Activated naive CD8-positive, alpha-beta T cell treated with anti-CD3 and anti-CD28 coated beads, Interleukin-2, amount 10 ng/mL, durations not matched to agents 7 days and 5 days (primary cell): Measurements from ENCODE around the gene OGFR. TPM values are rescaled to one million over a fixed set of nuclear protein-coding genes. Genes with fewer than 3 reads are reported as not detected.

Source experiments
- ATAC-seq: fragments of 150-1000 bp; cut with Tn5 transposase; one replicate; pipeline ENCODE4 v1.10.0; 2021; ENCODE audit warnings: low read depth, moderate library complexity
- POLR2A ChIA-PET: fragments of 350-600 bp; sonication (Branson Sonifier 250); formaldehyde crosslinking; loops from one replicate; lab custom pipeline; 2021; ENCODE audit warnings: antibody characterized with exemption; lab: Charles Lee
- DNase-seq: peaks from one replicate; pipeline ENCODE4 v3.0.0; 2021
- H3K27ac Mint-ChIP-seq: one replicate; pipeline ENCODE4 v1.8.0; 2022; ENCODE audit warnings: mild to moderate bottlenecking, mixed read lengths
- H3K27me3 Mint-ChIP-seq: one replicate; pipeline ENCODE4 v1.8.0; 2022; ENCODE audit warnings: mild to moderate bottlenecking, moderate library complexity, mixed read lengths
- H3K36me3 Mint-ChIP-seq: one replicate; pipeline ENCODE4 v1.8.0; 2021; ENCODE audit warnings: mild to moderate bottlenecking, mixed read lengths
- H3K4me1 Mint-ChIP-seq: one replicate; pipeline ENCODE4 v1.8.0; 2021; ENCODE audit warnings: mixed read lengths
- H3K4me3 Mint-ChIP-seq: one replicate; pipeline ENCODE4 v1.8.0; 2022; ENCODE audit warnings: mild to moderate bottlenecking, moderate library complexity, mixed read lengths
- H3K9me3 Mint-ChIP-seq: one replicate; pipeline ENCODE4 v1.8.0; 2021; ENCODE audit warnings: mixed read lengths
- total RNA-seq, 2 experiments: library from RNA; stranded (reverse); gene quantifications; one replicate each; pipeline ENCODE4 v1.2.3, GENCODE V29; 2021

OGFR gene
- total RNA-seq, 2 experiments from 2014 or later = 80.8 to 81.1 TPM

DNA sequence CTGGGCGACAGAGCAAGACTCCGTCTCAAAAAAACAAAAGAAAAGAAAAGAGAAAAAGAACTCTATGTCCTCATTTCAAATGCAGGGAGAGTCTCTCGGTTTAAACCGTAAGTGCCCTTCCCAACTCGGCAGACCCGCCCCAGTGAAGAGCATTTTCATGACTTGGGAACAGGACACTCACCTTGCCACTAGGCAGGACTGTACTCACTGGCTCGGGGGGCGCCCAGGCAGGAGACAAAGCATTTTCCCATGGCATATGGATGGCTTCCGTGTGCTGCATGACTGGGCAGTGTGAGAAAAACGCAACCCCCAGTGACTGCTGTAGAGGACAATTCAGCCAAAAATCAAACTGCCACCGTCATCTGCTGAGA, 32.0 kb upstream of the OGFR start:
- Mint-ChIP-seq H3K36me3 (no peaks in the 10 kb centered on the region), H3K9me3 (no peaks in the 10 kb centered on the region), H3K4me1 (peaks cover 23% of the 10 kb centered on the region), H3K27ac (no peak overlapping the region), H3K27me3 (no peaks in the 10 kb centered on the region), H3K4me3 (no peak overlapping the region)
- ATAC-seq = no peak
- POLR2A ChIA-PET = interaction anchor here (1.1 kb wide), 1 partner anchor 24 kb away, joined by 3 read pairs; the partner anchor contains the start of gene MRGBP
- DNase-seq = no peak

DNA sequence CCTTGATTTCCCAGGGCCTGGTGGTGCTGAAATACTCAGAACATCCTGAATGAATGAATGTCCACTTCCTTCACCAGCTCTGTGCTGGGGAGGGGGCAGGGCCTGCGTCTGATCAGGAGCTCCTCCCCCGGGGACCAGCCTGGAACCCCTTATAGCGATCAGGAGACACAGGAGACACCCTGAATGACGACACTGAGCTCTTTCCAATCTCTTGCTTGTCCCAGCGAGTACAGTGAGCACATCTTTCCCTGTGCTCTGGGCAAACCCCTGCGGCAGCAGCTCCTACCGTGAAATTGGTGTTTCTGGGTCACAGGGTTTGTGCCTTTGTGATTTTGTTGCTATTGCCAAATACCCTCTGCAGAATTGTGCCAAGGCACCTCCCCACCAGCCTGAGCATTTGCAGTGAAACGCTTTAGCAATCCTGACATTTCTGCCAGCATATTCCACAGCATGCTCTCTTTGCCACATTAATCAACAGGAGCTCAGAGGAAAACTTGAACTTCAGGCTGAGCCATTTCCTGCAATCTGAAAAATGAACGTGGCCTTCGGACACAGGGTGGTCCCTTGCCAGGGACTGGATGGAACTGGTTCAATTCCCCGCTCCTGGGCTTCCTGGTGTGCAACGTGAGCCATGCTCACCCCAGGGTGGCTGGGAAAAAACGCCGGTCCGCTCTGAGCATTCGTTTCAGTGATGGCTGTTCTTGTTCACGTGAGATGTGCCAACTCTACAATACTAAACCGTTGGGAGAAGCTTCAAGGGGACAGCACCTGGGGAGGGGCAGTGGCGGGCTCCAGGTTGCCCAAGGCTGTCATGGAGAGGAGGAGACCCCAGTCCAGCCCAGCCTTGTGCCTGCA, 31.4 kb upstream of the OGFR start:
- ATAC-seq (no peak), DNase-seq (no peak)
- H3K27ac Mint-ChIP-seq = no peak overlapping the region
- POLR2A ChIA-PET = interaction anchor here (1.1 kb wide), 1 partner anchor 23 kb away, joined by 3 read pairs; the partner anchor contains the start of gene MRGBP
- no peaks in the 10 kb centered on the region for H3K9me3 Mint-ChIP-seq
- H3K36me3 Mint-ChIP-seq = no peaks in the 10 kb centered on the region
- peaks cover 23% of the 10 kb centered on the region for H3K4me1 Mint-ChIP-seq
- no peaks in the 10 kb centered on the region for H3K27me3 Mint-ChIP-seq
- H3K4me3 Mint-ChIP-seq = no peak overlapping the region

GRCh38 chr20:62773845-62774714, 30.6 kb upstream of the OGFR start:
- Mint-ChIP-seq H3K4me1 (peaks cover 25% of the 10 kb centered on the region), H3K36me3 (no peaks in the 10 kb centered on the region), H3K4me3 (no peak overlapping the region), H3K9me3 (no peaks in the 10 kb centered on the region), H3K27me3 (no peaks in the 10 kb centered on the region), H3K27ac (peak overlapping the region; percentile 74)
- DNase-seq (no peak), ATAC-seq (no peak)
- POLR2A ChIA-PET = interaction anchor here (1.1 kb wide), 1 partner anchor 22 kb away, joined by 3 read pairs; the partner anchor contains the start of gene MRGBP

DNA sequence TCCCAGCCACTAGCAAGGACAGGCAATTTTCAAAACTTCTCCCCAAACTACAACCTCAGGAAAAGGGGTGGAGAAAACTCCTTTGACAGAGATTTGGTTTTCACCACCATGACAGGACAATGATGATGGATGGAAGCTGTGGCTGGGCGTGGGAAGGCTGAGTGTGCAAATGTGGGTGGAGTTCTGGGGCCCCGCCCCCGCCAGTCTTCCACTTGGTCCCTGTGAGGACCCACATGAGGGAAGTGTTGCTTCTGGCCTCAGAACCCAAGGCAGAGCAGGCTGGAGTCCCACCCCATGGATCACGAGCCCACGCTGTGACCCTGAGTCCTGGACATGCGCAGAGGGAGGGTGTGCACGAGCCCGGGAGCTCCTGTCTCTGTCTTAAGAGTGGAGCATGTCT, 29.9 kb upstream of the OGFR start:
- no peaks in the 10 kb centered on the region for H3K9me3 Mint-ChIP-seq
- no peak overlapping the region for H3K4me3 Mint-ChIP-seq
- H3K27me3 Mint-ChIP-seq = no peaks in the 10 kb centered on the region
- H3K27ac Mint-ChIP-seq = peak overlapping the region; percentile 96
- POLR2A ChIA-PET = no interaction called here
- no peaks in the 10 kb centered on the region for H3K36me3 Mint-ChIP-seq
- H3K4me1 Mint-ChIP-seq = peaks cover 25% of the 10 kb centered on the region
- DNase-seq = no peak
- ATAC-seq = no peak

DNA sequence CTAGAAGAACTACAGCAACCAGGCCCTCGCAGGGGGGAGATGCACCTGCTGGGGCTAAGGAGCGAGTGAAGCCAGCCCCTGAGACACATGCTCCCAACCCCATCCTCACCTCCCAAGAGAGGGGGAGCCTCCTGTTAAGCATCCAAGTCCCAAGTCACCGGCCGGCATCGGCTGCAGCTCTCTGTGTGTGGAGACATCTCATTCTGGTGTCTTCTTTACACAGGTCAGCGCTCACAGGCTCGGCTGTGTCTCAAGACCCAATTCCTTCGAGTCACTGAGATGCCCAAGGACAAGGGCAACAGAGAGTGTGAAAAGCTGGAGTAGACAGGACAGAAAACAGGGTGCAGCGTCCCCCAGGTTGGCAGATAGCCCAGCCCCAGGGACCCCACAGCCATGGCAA, 29.4 kb upstream of the OGFR start:
- H3K4me1 Mint-ChIP-seq = peaks cover 25% of the 10 kb centered on the region
- H3K36me3 Mint-ChIP-seq = no peaks in the 10 kb centered on the region
- ATAC-seq (no peak), DNase-seq (no peak)
- peak overlapping the region; percentile 96 for H3K27ac Mint-ChIP-seq
- H3K27me3 Mint-ChIP-seq = no peaks in the 10 kb centered on the region
- POLR2A ChIA-PET = no interaction called here
- no peaks in the 10 kb centered on the region for H3K9me3 Mint-ChIP-seq
- no peak overlapping the region for H3K4me3 Mint-ChIP-seq

- POLR2A ChIA-PET = interaction anchor here (0.9 kb wide), 1 partner anchor 35 kb away, joined by 4 read pairs; no protein-coding TSS in a partner anchor
- no peaks in the 10 kb centered on the region for H3K27me3 Mint-ChIP-seq
- DNase-seq (no peak), ATAC-seq (no peak)
- peak overlapping the region; percentile 82 for H3K4me3 Mint-ChIP-seq
- peaks cover 25% of the 10 kb centered on the region for H3K4me1 Mint-ChIP-seq
- no peaks in the 10 kb centered on the region for H3K9me3 Mint-ChIP-seq
- no peaks in the 10 kb centered on the region for H3K36me3 Mint-ChIP-seq
- peak overlapping the region; percentile 96 for H3K27ac Mint-ChIP-seq
These were observed 28.5 kb upstream of the OGFR start for GRCh38 chr20:62776035-62776691.

DNA sequence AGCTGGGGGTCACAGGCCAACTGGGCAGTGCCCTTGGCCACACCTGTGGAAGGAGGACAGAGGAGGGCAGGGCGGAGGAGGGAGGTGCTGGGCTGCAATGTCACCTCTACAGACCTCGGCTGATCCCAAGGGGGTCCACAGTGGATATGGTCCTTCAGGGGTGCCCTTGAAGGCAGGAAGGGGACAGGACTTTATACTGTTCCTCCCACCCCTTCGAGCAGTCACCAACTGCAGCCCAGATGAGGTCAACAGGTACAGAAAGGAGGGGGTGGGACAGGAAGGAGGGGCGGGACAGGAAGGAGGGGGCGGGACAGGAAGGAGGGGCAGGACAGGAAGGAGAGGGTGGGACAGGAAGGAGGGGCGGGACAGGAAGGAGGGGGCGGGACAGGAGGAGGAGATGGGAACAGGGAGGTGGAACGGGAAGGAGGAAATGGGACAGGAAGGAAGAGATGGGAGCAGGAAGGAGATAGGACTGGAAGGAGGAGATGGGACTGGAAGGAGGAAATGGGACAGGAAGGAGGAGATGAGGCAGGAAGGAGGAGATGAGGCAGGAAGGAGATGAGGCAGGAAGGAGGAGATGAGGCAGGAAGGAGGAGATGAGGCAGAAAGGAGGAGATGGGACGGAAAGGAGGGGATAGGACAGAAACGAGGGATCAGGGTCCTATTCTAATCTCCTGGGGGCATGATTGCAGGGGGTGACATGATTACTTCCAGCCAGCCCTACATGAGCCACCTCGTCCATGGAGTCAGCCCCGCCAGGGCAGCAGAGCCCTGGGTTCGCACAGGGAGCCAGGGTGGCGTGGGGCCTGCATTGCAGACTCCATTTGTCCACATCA, 27.7 kb upstream of the OGFR start:
- ATAC-seq (peak; percentile 94), DNase-seq (peak; percentile 66)
- Mint-ChIP-seq H3K27ac (peak overlapping the region; percentile 96), H3K36me3 (no peaks in the 10 kb centered on the region), H3K4me1 (peaks cover 25% of the 10 kb centered on the region), H3K27me3 (no peaks in the 10 kb centered on the region), H3K4me3 (peak overlapping the region; percentile 82), H3K9me3 (no peaks in the 10 kb centered on the region)
- POLR2A ChIA-PET = interaction anchor here (0.9 kb wide), 1 partner anchor 36 kb away, joined by 4 read pairs; no protein-coding TSS in a partner anchor

GRCh38 chr20:62777528-62777830, 27.2 kb upstream of the OGFR start:
- H3K27me3 Mint-ChIP-seq = peaks cover 1% of the 10 kb centered on the region
- POLR2A ChIA-PET = no interaction called here
- peak overlapping the region; percentile 96 for H3K27ac Mint-ChIP-seq
- no peak overlapping the region for H3K4me3 Mint-ChIP-seq
- ATAC-seq (no peak), DNase-seq (no peak)
- H3K36me3 Mint-ChIP-seq = no peaks in the 10 kb centered on the region
- H3K9me3 Mint-ChIP-seq = no peaks in the 10 kb centered on the region
- H3K4me1 Mint-ChIP-seq = peaks cover 24% of the 10 kb centered on the region

DNA sequence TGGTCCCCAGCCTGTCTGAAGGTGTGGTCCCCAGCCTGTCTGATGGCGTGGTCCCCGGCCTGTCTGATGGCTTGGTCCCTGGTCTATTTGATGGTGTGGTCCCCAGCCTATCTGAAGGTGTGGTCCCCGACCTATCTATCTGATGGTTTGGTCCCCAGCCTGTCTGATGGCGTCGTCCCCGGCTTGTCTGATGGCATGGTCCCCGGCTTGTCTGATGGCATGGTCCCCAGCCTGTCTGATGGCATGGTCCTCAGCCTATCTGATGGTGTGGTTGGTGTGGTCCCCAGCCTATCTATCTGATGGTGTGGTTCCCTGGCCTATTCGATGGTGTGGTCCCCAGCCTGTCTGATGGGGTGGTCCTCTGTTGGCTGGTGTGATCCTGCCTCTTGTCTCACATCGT, 26.6 kb upstream of the OGFR start:
- H3K27ac Mint-ChIP-seq = peak overlapping the region; percentile 72
- ATAC-seq = no peak
- H3K4me1 Mint-ChIP-seq = peaks cover 26% of the 10 kb centered on the region
- POLR2A ChIA-PET = no interaction called here
- DNase-seq = no peak
- H3K4me3 Mint-ChIP-seq = no peak overlapping the region
- no peaks in the 10 kb centered on the region for H3K9me3 Mint-ChIP-seq
- peaks cover 2% of the 10 kb centered on the region for H3K27me3 Mint-ChIP-seq
- H3K36me3 Mint-ChIP-seq = no peaks in the 10 kb centered on the region

GRCh38 chr20:62778601-62779416, 25.8 kb upstream of the OGFR start:
- Mint-ChIP-seq H3K36me3 (no peaks in the 10 kb centered on the region), H3K9me3 (no peaks in the 10 kb centered on the region), H3K27me3 (peaks cover 2% of the 10 kb centered on the region), H3K4me1 (peaks cover 26% of the 10 kb centered on the region), H3K27ac (peak overlapping the region; percentile 72), H3K4me3 (no peak overlapping the region)
- DNase-seq = no peak
- ATAC-seq = no peak
- POLR2A ChIA-PET = interaction anchor here (0.7 to 1.0 kb wide), 2 partner anchors 16 to 160 kb away, joined by 3 to 5 read pairs; no protein-coding TSS in a partner anchor

DNA sequence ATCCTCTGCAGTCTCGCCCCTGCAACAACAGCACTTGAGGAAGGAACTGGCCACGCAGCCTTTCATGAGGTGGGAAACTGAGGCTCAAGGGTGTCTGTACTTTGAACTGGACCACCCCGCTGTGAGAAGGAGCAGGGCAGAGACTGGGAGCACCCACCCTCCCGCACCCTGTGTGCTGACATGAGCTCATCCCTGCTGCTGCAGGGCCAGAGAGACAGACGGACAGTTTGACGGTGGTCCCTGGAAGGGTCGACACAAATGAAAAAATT, 25.3 kb upstream of the OGFR start:
- Mint-ChIP-seq H3K27me3 (peaks cover 2% of the 10 kb centered on the region), H3K9me3 (no peaks in the 10 kb centered on the region), H3K36me3 (no peaks in the 10 kb centered on the region), H3K27ac (no peak overlapping the region), H3K4me3 (no peak overlapping the region), H3K4me1 (peaks cover 26% of the 10 kb centered on the region)
- POLR2A ChIA-PET = interaction anchor here (0.7 to 1.0 kb wide), 2 partner anchors 15 to 160 kb away, joined by 3 to 5 read pairs; no protein-coding TSS in a partner anchor
- ATAC-seq (no peak), DNase-seq (no peak)

DNA sequence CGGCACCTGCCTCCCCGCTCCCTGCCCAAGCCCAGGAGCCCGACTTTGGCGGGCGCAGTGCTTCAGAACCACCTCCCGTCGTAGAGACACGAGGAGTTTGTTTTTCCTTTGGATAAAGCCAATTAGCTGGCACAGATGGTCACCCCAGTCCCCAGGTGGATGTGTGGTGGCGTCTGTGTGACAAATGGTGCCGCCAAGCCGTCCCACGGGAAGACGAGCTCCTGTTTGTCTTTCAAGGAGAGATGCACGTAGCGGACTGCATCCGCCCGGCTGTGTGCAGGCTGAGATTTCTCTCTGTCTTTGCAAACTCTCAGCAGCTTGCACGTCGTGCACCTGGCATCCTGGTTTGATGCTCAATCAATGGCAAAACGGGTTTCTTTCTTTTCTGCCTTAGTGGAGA, 24.4 kb upstream of the OGFR start:
- H3K27ac Mint-ChIP-seq = no peak overlapping the region
- ATAC-seq = no peak

More for the DNA sequence above, 24.4 kb upstream of the OGFR start:
- peaks cover 23% of the 10 kb centered on the region for H3K4me1 Mint-ChIP-seq
- H3K4me3 Mint-ChIP-seq = no peak overlapping the region
- DNase-seq = no peak
- H3K36me3 Mint-ChIP-seq = no peaks in the 10 kb centered on the region
- POLR2A ChIA-PET = no interaction called here
- no peaks in the 10 kb centered on the region for H3K9me3 Mint-ChIP-seq
- peaks cover 2% of the 10 kb centered on the region for H3K27me3 Mint-ChIP-seq
